Stimulated activated CD8-positive, alpha-beta memory T cell treated with anti-CD3 and anti-CD28 coated beads, Interleukin-7, amount 100 ng/mL, for 1 hour (primary cell): ENCODE measurements around the gene EDAR.

Experiments used
- DNase-seq, 2 donors: peaks; one replicate each; pipeline ENCODE4 v3.0.0-alpha.2; 2020; ENCODE audit warnings: low read depth in 2 of 2

The EDAR gene

DNA sequence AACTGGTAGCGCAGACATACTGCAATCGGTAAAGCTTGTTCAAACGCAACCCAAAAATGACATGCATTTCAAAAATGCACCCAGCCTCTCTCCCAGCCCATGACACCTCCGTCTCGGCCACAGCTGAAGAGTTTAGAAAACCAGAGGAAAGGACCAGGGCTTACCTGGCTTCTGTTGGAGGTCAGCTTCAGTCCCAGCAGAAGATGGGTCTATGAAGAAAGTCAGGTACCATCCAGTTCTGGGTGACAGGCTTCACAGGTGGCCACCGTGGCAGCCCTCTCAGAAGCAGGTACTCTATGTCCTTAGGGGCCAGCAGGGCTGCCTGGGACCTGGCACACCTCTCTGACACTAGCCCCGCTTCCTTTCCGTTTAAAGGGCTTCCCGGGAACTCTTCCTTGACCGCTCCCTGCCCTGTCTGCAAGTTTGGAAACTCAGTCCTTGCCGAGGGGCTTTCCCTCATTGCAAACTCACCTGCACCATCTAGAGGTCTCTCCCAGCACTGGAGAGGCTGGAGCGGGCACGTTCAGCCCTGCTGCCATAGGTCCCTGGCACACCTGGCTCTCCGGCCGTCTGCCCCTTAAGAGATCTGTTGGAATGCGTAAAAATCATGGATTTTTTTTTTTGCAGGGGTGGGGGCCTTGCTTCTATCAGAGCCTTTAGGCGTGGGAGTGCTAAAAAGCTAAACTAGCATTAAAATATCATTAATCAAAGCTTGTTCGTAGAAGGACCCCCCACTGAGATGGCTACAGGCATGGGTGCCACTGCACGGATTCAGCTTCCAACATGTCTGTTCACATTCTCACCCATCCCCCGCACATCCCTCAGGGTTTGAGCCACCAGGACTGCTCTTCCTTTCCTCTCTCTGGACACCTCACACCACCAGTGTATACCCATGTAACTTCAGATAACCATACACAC is at the start of gene EDAR:
TSS of gene EDAR (minus strand) at position 425 of the 918 bp plus-strand sequence. CDS start 58,206 bp downstream, outside the sequence.
- peak in 1 of 2 donors; percentile 12 for DNase-seq

DNA sequence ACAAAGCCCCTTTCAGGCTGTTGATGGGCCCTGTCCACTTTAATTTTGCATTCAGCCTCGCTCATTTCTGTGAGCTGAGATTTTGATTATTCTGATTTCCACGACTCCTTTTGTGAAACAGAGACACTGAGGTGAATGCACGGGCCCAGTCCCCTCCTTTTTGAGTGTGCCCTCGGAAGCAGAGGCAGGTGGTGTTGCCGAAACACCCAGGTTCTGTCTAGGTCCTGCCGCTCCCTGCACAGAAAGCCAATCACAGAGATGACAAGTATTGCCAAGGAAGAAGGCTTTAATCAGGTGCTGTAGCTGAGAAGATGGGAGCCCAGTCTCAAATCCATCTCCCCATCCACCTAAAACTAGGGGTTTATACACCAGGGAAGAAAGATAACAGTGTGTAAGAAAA is 44.2 kb upstream of the EDAR start:
- no peak for DNase-seq

DNA sequence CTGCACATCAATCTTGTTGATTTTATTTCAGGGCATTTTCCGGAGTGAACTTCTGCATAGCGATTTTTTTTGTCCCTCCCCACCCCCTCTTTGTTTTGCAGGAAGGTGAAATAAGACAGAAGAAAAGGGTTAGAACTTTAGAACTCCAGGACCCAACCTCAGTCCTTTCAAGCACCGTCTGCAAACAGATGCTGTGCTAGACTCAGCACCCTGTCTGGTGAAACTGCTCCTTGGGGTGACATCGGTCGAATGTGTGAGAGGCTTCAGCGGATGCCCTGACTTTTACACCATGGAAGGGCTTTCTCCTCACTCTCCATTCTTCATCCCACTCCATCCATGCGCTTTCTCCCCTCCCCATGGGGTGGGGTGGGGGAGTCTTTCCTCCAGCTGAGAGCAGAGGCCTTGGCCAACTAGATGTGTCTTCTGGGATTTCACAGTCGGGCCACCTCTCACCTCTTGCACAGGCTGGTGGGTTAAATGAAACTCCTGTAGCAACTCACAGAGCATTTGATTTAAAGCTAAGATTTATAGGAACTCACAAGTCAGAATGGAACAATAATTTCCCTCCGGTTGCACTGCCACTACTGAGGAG is 43.3 kb upstream of the EDAR start:
- no peak for DNase-seq

DNA sequence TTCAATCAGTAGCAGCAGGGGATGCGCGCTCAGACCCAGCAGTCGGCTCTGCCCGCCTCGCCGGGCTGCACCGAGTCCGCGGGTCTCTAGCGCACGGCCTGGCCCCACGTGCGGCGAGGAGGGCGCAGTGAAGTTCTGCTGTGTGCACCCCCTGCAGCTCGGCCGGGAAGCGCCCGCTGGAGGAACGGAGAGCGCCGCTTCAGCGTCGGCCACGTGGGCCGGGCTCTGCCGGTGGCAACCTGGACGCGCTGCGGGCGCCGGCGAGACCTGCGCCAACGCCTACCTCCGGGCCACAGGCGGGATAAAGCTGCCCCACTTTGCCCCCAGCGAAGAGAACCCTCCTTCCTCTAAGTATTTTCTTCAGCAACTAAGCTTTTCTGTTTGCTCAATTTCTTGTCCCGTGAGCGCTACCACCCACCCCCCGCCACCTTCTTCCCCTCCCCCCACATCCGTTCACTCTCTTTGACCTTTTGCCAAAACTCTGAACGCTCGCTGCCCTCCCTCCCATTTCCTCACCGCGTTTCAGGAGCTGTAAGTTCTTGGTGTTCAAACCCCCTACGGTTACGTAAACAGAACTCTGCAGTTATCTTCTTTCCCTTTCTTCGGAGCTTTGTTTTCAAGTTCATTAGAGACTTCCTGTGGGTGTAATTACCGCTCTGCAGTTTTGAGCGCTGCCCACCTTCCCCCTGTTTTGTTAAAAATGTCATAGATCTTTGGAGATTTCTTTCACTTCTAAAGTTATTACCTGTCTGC is 42.6 kb upstream of the EDAR start:
- DNase-seq, result peak; percentile 28 to 37

DNA sequence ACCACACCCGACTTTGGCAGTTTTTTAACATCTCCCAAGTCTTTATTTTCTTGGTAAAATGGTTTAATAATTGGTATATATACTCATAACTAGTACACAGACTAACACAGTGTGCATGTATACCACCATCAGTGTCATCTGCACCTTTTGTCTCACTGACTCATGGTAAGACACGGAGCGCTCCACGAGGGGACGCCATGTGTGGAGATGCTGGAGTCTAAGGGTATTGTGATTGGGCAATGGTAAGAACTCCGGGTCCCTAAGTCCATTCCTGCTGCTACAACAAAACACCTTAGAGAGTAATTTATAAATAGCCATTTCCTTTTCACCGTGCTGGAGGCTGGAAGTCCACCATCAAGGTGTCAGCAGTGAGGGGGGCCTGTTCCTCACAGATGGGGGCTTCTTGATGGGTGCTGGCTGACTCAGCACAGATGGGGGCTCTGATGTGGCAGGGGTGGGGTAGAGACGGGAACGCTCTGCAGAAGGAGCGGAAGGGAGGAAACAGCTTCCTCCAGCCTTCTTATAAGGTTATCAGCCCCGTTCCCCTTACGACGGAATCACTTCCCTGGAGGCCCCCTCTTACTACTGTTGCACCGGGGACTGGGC is 42.0 kb upstream of the EDAR start:
- DNase-seq, result no peak

DNA sequence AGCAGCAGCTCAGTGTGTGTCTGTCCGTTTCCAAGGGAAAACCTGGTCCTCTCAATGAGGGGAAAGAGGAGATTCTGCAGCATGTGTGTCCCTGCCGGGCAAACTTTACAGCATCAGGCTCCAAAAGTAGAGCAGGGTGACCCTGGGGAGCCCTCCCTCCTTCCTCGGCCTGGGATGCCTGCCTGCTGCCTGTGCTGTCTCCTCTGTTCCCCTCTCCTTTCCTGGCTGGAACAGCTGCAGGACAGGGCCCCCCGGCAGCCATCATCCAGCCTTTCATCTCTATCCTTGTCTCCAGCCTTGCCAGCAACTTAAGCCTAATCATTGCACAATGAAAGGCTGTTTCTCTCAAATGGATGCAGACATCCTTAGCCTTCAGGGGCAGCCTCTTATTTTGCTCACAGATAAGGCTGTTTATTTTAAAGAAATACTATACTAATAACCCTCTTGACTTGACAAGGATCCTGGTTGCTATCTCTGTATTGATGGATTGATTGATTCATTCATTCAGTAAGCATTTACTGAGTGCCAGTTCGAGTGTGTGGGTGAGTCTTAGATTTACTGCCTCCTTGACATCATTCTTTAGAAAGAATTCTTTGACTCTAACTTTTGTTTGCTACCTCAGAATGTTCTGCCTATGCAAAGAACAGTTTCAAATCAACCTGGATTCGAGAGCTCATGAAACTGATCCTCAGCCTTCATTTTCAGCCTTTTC is 40.6 kb upstream of the EDAR start:
- no peak for DNase-seq

DNA sequence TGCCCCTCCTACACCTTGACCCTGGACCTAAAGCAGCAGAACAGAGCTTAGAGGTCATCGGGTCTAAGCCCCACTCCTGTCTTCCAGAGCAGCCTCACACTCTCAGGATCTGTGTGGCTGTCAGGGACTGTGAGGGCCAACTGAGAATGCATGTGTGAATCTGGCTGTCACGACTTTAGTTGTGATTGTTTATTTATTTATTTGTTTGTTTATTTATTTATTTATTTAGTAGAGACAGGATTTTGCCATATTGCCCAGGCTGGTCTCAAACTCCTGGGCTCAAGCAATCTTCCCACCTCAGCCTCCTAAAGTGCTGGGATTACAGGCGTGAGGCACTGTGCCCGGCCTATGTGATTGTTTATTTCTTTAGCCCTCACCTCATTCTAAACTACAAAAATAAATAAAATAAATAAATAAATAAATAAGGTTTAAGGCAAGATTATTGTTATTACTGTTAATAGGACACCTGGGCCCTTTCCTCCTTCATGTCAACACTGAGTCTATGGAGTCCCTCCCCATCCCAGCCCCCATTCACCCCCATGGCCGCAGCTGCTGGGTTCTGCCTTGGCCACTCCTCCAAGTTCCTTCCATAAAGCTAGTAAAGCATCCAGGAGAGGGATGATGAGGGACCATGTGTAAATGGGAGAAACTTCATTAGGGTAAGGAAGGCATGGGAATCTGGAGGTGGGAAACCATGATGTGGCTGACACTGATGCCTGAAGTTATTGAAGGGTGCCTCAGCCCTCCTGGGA is 39.9 kb upstream of the EDAR start:
- no peak for DNase-seq

DNA sequence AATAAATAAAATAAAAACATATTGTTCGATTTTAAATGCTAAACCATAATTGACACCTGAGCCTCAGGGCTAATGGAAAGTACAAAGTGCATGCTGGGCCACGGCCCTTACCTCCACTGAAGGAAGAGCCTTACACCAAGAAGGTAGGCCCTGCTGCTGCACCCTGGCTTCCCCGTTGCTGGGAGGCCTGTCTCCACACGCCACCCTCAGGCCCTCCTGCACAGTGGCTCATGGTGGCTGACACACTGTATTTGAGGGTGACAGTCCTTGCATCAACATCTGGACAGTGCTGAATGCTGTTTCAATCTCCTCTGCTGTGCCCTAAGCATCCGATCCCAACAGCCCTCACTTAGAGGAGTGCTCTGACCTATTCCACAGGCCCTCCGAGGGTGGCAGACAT is 39.3 kb upstream of the EDAR start:
- no peak for DNase-seq

DNA sequence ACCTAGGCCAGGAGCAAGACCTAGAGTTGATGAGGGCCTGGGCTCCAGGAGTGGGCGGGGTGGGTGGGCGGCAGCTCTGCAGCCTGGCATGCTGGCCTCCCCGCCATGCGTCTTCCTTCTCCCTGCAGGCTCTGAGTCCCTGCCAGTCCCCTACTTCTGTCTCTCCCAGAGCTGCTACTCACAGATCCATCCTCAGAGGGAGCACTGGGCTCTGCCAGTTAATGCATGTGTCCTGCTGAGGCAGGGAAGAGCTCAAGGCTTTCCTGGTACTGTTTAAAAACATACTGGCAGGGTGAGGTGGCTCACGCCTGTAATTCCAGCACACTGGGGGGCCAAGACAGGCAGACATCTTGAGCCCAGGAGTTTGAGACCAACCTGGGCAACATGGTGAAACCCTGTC is 38.7 kb upstream of the EDAR start:
- no peak for DNase-seq

DNA sequence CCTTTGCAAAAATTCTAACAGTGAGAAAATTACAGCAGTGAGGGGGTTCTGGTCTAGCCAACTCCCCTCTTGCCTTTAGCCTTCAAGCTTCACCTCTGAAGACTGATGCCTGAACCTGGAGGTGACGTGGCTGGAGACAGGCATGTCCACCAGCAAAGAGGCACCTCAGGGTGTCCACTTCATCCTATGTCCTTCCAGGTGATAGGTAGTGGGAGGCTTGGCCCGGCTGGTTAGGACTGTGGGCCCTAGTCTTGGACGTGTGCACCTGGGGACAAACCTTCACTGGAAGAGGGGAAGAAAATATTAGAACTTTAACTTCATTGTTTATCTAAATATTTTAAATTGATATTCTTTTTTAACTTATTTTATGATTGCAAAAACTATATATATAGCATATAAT is 35.5 kb upstream of the EDAR start:
- no peak for DNase-seq

DNA sequence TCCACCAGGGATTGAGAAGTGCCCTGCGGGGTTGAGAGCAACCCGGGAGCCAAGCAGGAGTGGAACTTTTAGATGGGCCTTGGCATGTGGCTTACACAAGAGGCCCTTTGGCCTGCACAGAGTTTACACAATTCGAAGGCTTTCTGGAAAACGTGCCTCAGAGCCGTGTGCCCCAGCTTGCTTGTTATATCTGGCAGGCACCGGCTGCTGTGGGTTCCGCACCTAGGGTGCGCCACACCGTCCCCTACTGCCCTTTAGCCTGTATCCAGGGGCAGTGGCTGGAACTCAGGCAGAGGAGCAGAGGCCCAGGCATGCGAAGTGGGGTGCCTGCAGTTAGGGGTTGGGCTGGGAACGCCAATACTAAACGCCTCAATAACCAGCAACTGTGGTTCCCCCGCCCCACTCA is 32.9 kb upstream of the EDAR start:
- no peak for DNase-seq

DNA sequence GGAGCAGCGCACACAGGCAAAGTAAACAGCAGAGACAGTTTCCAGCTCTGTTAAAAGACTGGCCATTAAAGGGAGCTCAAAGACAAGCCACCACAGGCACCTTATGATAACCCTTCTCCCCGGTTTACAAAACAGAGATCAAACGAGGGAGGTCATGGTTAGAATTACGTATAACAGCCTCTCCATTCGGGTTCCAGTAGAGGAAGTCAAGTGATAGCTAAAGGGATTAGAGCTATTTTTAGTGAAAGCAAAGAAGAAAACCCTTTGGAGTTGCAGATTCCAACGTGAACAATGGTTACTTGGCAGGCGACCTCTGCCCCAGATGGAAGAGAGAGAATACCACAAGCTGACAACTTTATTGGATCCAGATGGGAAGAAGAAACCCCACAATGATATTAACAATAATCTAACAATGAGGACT is 31.2 kb upstream of the EDAR start:
- no peak for DNase-seq

DNA sequence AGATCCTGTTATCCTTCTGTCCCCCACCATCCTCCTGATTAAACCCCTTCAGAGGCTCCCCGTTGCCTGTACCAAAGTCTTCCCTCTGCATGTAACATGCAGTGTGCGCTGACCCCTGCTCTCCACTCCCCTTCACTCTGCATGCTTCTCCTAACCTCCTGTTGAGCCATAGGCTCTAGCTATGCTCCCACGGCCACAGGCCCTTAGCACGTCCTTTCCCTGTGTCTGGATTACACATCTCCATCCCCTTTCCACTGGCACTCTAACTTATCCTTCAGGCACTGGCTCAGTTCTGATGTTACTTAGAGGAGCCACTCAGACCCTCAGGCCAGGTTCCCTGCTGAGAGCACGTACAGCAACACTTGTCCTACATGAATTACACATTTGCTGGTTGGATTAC is 29.4 kb upstream of the EDAR start:
- DNase-seq, result no peak

DNA sequence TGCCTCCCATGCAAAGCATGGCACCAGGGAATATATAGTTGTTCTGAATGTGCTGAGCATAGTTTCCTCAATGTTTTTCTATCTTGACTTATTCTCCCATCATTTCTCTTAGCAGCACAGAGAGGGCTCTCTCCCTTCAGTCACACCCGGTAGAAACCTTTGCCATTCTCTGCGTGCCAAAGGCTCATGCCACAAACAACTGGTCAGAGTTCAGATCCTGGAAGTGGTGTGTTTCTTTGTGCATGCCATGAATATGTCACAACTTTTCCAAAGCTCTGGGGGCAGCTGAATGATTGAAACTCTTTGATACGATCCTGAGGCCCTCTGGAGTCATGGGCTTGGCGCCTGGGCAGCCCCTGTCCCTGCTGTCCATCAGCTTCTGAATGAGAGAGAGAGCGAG is 28.0 kb upstream of the EDAR start:
- no peak for DNase-seq

DNA sequence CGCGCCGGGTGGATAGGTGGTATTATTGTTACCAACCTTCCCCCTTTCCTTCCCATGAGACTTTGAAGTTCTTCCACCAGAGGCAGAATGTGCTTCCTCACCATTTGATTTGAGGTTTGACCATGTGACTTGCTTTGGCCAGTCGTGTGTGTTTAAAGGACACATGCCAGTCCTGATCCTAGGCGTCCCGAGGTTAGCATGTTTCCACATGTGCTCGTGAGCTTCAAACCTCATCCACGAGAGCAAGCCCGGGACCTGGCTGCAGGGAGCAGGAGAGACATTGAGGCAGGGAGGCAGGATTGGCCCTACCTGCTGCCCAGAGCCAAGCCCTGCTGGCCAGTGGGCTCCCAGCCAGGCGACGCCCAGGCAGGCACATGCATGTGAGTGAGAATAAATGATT is 27.4 kb upstream of the EDAR start:
- DNase-seq, result no peak

DNA sequence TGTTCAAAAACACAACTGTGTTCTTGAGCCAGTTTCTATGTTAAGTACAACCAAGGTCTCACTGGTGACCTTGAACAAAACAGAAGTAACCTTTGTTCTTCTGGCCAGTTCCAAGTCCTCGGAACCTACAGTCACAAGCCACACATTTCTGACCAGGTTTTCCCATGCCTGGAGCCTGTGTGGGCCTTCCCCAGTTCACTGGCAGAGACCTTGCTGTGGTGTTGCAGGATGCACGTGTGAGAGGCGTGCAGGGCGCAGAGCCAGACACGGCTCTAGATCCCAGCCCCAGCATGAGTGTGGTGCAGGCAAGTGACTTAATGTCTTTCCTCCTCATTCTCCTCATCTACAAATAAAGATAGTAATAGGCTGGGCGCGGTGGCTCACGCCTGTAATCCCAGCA is 25.5 kb upstream of the EDAR start:
- DNase-seq, result no peak

DNA sequence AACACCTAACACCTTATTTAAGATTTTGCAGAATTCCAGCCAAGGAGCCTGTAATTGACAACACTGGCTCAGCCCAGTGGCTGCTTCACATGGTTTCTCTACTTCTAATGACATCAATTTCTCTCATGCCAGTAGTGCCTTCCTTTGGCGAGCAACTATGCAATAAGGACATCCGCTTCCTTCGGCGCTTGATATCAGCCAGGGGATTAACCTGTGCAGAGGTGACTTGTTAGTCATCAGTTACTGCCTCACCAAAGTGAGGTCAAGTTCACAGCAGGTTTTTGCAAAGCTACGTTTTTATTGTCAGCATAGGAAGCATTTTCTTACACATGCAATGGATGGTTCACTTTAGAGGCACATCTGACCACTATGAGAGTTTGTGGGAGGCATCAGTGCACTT is 24.0 kb upstream of the EDAR start:
- no peak for DNase-seq

DNA sequence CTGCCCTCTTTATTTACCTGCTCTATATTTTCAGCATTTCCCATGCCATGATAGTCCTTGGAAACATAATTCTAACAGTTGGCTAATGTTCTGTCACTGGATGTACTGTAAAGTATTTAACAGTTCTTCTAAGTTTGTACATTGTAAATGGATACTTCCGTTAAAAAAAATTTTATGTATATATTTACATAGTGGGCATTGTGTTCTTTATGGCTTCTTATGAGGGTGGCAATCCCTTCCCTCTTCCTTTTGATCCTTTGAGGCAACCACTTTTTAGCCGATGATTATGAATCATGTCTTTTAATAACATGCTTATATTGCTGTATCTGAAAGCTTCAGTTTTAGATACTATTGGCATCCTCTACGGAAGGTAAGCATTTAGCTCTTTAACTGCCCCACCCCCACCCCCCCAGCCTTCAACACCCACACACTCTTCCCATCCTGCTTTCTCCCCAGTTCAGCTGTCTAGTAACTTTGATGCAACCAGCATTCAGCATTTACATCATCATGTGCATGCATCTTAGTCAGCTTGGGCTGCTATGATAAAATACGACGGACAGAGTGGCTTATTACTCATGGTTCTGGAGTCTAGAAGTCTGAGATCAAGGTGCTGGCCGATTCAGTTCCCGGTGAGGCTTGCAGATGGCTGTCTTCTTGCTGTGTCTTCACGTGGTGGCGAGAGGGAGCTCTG is 21.0 kb upstream of the EDAR start:
- DNase-seq, result no peak

DNA sequence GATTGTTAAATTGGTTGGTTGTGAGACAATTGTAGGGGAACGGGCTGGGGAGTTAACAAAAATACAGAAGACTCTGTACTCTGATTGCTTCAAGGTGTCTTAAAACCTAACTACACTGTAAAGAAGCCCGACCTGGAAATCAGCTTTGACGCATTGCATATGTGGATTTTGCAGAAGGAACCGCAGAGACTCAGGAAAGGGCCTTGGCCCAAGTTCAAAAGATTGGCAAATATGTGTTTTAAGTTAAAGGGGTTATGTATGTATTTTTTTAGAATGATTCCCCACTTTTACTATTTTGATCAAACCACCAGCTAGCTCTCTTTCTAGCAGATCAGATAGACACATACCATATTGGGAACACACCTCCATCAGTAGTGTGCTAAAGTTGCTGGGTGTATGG is 18.0 kb upstream of the EDAR start:
- DNase-seq, result no peak

DNA sequence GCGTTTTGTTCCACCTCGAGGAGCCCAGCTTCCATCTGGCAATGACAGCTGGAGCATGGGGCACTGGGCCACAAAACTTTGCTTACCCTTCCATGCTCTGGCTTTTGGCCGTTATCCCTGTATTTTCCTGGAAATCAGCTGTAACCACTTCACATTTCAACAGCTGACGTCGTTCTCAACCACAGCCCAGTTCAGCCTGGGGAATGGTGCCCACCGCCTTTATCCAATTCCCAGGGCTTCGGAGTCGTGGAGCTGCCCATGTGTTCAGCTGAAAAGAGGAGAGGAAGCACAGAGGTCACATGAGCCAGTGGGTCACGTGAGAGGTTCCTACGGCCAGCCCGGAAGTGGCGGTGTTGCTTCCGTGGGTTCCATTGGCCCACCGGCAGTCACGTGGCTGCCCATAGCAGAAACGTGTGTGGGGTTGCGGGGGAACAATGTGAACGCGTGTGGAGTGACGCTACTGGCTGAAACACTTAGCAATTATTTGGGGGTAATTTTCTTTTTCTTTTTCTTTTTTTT is 16.7 kb upstream of the EDAR start:
- no peak for DNase-seq
